GM18861 (cell line): ENCODE measurements around the gene TFPI.

Experiments used
- ATAC-seq: cut with Tn5 transposase; IDR thresholded peaks from one replicate; pipeline ENCODE4 v1.9.1; 2021; ENCODE audit not compliant: unreplicated experiment

Gene TFPI

DNA sequence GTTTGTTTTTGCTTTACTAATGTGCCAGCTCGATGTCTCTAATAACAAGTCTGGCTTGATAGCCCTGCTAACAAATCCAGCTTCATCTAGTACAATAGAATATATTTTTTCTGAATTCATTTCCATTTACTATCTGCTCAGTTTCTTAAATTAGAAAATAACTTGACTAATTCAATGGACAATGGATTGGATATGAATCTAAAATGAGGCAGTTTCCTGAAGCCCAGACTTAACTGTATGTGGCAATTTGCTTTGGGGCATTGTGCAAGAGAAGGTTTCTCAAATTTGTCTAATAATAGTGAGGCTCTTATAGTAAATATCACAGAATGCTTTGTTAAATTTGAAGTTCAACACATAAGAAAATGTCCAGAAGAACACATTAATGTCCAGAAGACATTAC, 132.0 kb downstream of the TFPI start:
- ATAC-seq, result no peak

DNA sequence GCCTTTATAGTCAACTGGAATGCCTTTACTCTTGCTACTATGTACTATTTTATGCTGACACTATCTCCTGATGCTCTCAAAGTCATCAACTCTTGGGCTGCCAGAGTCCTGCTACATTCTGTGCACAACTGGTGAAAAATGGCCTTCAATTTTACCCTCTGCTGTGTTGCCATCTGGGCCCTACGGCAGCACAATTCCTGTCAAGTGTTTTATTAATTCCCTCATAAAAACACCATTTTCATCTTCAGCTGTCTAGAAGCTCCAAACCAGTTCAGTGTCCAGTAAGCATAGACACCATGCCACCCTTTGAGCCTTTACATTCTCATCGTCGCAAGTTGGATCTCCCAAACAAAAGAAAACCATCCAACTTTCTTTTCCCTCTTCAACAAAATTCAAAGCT, 132.7 kb downstream of the TFPI start:
- no peak for ATAC-seq

DNA sequence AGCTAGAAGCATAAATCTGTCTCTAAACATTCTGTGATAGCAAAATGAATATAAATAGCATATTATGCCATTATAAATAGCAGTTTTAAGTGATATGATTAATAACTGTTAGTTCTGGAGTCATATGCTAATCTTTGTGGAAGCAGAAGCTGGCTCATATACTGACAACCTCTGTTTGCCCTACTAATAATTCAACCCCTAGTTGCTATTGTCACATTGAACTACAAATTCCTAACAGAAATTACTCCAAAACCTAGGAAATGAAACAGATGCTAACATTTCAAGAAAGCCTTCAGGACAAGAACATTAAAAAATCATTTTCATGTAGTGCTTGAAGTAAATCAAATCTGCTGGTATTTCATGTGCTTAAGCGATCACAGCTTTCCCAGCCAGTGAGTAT, 134.4 kb downstream of the TFPI start:
- no peak for ATAC-seq

DNA sequence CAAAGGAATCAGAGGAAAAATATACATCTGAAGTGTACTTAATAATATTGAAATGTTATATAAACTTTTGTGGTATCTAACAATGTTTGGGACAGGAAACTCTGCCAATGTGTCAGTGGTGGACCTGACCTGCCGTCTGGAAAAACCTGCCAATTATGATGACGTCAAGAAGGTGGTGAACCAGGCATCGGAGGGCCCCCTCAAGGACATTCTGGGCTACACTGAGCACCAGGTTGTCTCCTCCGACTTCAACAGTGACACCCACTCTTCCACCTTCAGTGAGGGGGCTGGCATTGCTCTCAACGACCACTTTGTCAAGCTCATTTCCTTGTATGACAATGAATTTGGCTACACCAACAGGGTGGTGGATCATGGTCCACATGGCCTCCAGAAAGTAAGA, 138.8 kb downstream of the TFPI start:
- ATAC-seq, result no peak
